Left lobe of liver (tissue), 2 donors: ENCODE measurements around the gene FBF1. TPM values are rescaled to one million over a fixed set of nuclear protein-coding genes. Genes with fewer than 3 reads are reported as not detected.
A peak's percentile ranks its signal among the peaks of the same experiment; 100 is the strongest.
"Not testable (repeated sequence)": the region's sequence is repeated elsewhere in the genome, so short reads cannot be mapped to it uniquely, and the experiment has no call there.

Source experiments
- ATAC-seq: fragments of 200-7000 bp; cut with Tn5 transposase; one replicate; pipeline ENCODE4 v1.9.1; 2020; ENCODE audit warnings: mild to moderate bottlenecking, moderate library complexity
- DNase-seq: peaks from one replicate; pipeline ENCODE4 v3.0.0-alpha.2; 2020; ENCODE audit warnings: low spot score
- total RNA-seq: library from RNA; stranded (reverse); gene quantifications from one replicate; pipeline ENCODE4 v1.2.1, GENCODE V29; 2021
- donor health status: DM: no; HTN: no; CAD: no; lungs with moderate emphysema.
- donor health status: DM: no; HTN: yes; CAD: no.

FBF1 gene
- total RNA-seq, 1 donor from 2014 or later = 3.4 TPM

- ATAC-seq (peak; percentile 61), DNase-seq (peak; percentile 87)
Observed at GRCh38 chr17:75876938-75877751, 63.7 kb downstream of the FBF1 start.

GRCh38 chr17:75876190-75876937 lies 64.5 kb downstream of the FBF1 start:
- DNase-seq (peak; percentile 88), ATAC-seq (peak; percentile 63)

- ATAC-seq (peak; percentile 38), DNase-seq (no peak)
Observed at GRCh38 chr17:75875940-75876189, 65.0 kb downstream of the FBF1 start.

GRCh38 chr17:75875182-75875939 lies 65.5 kb downstream of the FBF1 start:
- ATAC-seq (no peak), DNase-seq (no peak)

GRCh38 chr17:75874323-75875181 lies 66.3 kb downstream of the FBF1 start:
- ATAC-seq (no peak), DNase-seq (no peak)

- ATAC-seq = no peak
- DNase-seq = no peak
Observed at GRCh38 chr17:75873587-75874322, 67.1 kb downstream of the FBF1 start.

GRCh38 chr17:75872434-75873351 lies 68.1 kb downstream of the FBF1 start:
- no peak for DNase-seq
- no peak for ATAC-seq

- DNase-seq, ATAC-seq: not testable (repeated sequence)
Observed at GRCh38 chr17:75870228-75870627, 70.6 kb downstream of the FBF1 start.

GRCh38 chr17:75869282-75870141 lies 71.3 kb downstream of the FBF1 start:
- DNase-seq (no peak), ATAC-seq (no peak)

- not testable (repeated sequence) for DNase-seq, ATAC-seq
Observed at GRCh38 chr17:75868730-75869281, 72.0 kb downstream of the FBF1 start.

- not testable (repeated sequence) for DNase-seq
Observed at GRCh38 chr17:75865404-75866188, 75.2 kb downstream of the FBF1 start.

GRCh38 chr17:75864887-75865286 lies 76.0 kb downstream of the FBF1 start:
- not testable (repeated sequence) for DNase-seq, ATAC-seq

More at GRCh38 chr17:75865404-75866188, 75.2 kb downstream of the FBF1 start:
- ATAC-seq = not testable (repeated sequence)

- no peak for DNase-seq
Observed at GRCh38 chr17:75864448-75864871, 76.4 kb downstream of the FBF1 start.

GRCh38 chr17:75861927-75862317 lies 78.9 kb downstream of the FBF1 start:
- ATAC-seq = no peak
- DNase-seq = no peak

More at GRCh38 chr17:75864448-75864871, 76.4 kb downstream of the FBF1 start:
- ATAC-seq = peak; percentile 34
